ENCODE results near the gene GDI1. TPM values are rescaled to one million over a fixed set of nuclear protein-coding genes. Genes with fewer than 3 reads are reported as not detected.

Gene GDI1
- total RNA-seq, 1 experiment from 2014 or later, result 137 TPM

GRCh38 chrX:154446430-154446829 lies 9.5 kb downstream of the GDI1 start:
- ChIA-PET CTCF (no interaction called here), POLR2A (ENCODE audit: low non-redundant PET) (no interaction called here)
- Histone ChIP-seq H3K27ac (ENCODE audit: low read depth, low read length, poor library complexity, severe bottlenecking) (no peak overlapping the region), H3K36me3 (ENCODE audit: insufficient read depth, low read length, poor library complexity, severe bottlenecking) (peaks cover 4% of the 10 kb centered on the region), H3K4me1 (ENCODE audit: insufficient read depth, low read length, poor library complexity, severe bottlenecking) (peaks cover 6% of the 10 kb centered on the region), H3K27me3 (replicated peaks; ENCODE audit: insufficient read depth, low read depth, low read length, poor library complexity) (no peaks in the 10 kb centered on the region), H3K4me3 (ENCODE audit: low read depth, low read length, poor library complexity, severe bottlenecking) (no peak overlapping the region), H3K9me3 (ENCODE audit: low read depth, low read length, poor library complexity, severe bottlenecking) (no peaks in the 10 kb centered on the region)
- BruUV-seq (replicated peaks), result no TSS peak
- DNase-seq (ENCODE audit: low spot score), result no peak
- intact Hi-C loops (cut with micrococcal nuclease; ENCODE audit: unreplicated experiment), result no loop called here
- no peak for TF ChIP-seq EZH2 (IDR thresholded peaks at IDR 0.05; ENCODE audit: borderline replicate concordance, low read depth, low read length, poor library complexity, severe bottlenecking)
- TF ChIP-seq CTCF (conservative IDR thresholded peaks at IDR 0.05; ENCODE audit: low read depth, low read length), result no peak

- no peak for DNase-seq (ENCODE audit: low spot score)
- no peaks in the 10 kb centered on the region for H3K9me3 ChIP-seq (ENCODE audit: low read depth, low read length, poor library complexity, severe bottlenecking)
- H3K4me3 ChIP-seq (ENCODE audit: low read depth, low read length, poor library complexity, severe bottlenecking), result no peak overlapping the region
- POLR2A ChIA-PET (ENCODE audit: low non-redundant PET), result no interaction called here
- H3K27me3 ChIP-seq (replicated peaks; ENCODE audit: insufficient read depth, low read depth, low read length, poor library complexity), result no peaks in the 10 kb centered on the region
- peaks cover 4% of the 10 kb centered on the region for H3K36me3 ChIP-seq (ENCODE audit: insufficient read depth, low read length, poor library complexity, severe bottlenecking)
- peaks cover 6% of the 10 kb centered on the region for H3K4me1 ChIP-seq (ENCODE audit: insufficient read depth, low read length, poor library complexity, severe bottlenecking)
- intact Hi-C loops (cut with micrococcal nuclease; ENCODE audit: unreplicated experiment), result no loop called here
- TF ChIP-seq CTCF (conservative IDR thresholded peaks at IDR 0.05; ENCODE audit: low read depth, low read length), result no peak
- TF ChIP-seq EZH2 (IDR thresholded peaks at IDR 0.05; ENCODE audit: borderline replicate concordance, low read depth, low read length, poor library complexity, severe bottlenecking), result no peak
- BruUV-seq (replicated peaks), result no TSS peak
- CTCF ChIA-PET, result no interaction called here
- no peak overlapping the region for H3K27ac ChIP-seq (ENCODE audit: low read depth, low read length, poor library complexity, severe bottlenecking)
Observed at GRCh38 chrX:154448484-154448883, 11.5 kb downstream of the GDI1 start.

- no peak overlapping the region for H3K4me3 ChIP-seq (ENCODE audit: low read depth, low read length, poor library complexity, severe bottlenecking)
- intact Hi-C loops (cut with micrococcal nuclease; ENCODE audit: unreplicated experiment), result no loop called here
- H3K36me3 ChIP-seq (ENCODE audit: insufficient read depth, low read length, poor library complexity, severe bottlenecking), result peaks cover 4% of the 10 kb centered on the region
- H3K27me3 ChIP-seq (replicated peaks; ENCODE audit: insufficient read depth, low read depth, low read length, poor library complexity), result no peaks in the 10 kb centered on the region
- CTCF ChIA-PET, result no interaction called here
- H3K27ac ChIP-seq (ENCODE audit: low read depth, low read length, poor library complexity, severe bottlenecking), result no peak overlapping the region
- H3K4me1 ChIP-seq (ENCODE audit: insufficient read depth, low read length, poor library complexity, severe bottlenecking), result peaks cover 6% of the 10 kb centered on the region
- TF ChIP-seq EZH2 (IDR thresholded peaks at IDR 0.05; ENCODE audit: borderline replicate concordance, low read depth, low read length, poor library complexity, severe bottlenecking) (no peak), CTCF (conservative IDR thresholded peaks at IDR 0.05; ENCODE audit: low read depth, low read length) (no peak)
- no peaks in the 10 kb centered on the region for H3K9me3 ChIP-seq (ENCODE audit: low read depth, low read length, poor library complexity, severe bottlenecking)
- POLR2A ChIA-PET (ENCODE audit: low non-redundant PET), result no interaction called here
- no peak for DNase-seq (ENCODE audit: low spot score)
- BruUV-seq (replicated peaks), result no TSS peak
Observed at GRCh38 chrX:154449618-154450017, 12.7 kb downstream of the GDI1 start.

Measured in A673 (cell line).